ENCODE measurements around the gene PLXNA4.

DNA sequence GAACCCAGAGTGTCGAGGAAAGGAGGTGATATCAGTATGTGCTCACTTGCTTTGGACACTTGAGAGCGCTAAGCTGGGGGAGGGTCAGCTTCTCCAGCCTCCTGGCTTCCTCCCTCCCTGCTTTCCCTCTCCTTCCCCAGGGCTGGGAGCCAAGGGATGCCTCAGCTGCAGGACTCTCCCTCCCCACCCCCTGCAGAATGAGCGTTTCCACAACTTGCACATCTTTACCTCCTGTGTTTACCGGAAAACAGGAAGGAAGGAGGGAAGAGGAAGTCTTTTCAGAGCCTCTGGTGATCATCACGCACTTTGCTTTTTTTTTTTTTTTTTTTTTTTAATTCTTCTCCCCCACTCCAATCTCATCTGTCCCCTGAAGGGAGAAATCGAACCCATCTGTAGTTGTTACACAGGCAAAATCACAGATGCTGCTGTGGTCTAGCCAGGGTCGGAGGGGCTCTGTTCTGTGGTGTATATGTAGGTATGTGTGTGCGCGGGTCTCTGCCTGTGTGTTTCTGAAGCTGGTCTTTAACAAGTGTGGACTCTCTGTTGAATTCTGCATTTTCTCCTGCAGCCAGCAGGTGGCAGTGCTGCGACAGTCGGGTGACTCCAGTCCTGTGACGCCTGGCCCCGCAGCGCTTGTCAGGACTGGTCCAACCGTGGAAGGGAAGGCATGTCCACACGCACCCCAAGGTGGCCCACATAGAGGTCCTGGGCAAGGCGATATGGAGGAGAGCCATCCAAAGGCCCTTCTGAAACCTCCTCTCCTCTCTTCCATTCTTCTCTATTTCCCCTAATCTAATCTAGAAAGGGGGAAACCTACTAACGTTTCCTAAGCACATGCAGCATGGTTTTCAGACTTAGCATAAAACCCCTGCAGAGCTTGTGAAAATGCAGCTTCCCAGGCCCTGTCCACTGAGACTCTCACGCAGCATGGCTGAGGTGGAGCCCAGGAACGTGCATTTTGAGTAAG is 257.6 kb downstream of the PLXNA4 start:
- TF ChIP-seq, protein P1, sequence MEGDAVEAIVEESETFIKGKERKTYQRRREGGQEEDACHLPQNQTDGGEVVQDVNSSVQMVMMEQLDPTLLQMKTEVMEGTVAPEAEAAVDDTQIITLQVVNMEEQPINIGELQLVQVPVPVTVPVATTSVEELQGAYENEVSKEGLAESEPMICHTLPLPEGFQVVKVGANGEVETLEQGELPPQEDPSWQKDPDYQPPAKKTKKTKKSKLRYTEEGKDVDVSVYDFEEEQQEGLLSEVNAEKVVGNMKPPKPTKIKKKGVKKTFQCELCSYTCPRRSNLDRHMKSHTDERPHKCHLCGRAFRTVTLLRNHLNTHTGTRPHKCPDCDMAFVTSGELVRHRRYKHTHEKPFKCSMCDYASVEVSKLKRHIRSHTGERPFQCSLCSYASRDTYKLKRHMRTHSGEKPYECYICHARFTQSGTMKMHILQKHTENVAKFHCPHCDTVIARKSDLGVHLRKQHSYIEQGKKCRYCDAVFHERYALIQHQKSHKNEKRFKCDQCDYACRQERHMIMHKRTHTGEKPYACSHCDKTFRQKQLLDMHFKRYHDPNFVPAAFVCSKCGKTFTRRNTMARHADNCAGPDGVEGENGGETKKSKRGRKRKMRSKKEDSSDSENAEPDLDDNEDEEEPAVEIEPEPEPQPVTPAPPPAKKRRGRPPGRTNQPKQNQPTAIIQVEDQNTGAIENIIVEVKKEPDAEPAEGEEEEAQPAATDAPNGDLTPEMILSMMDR (IDR thresholded peaks at IDR 0.05) = peak in 5 of 7 experiments; percentile 82 to 91 (median 85)
- TF ChIP-seq POLR2A (IDR thresholded peaks at IDR 0.05) = no peak
- TF ChIP-seq POLR2AphosphoS5 (IDR thresholded peaks at IDR 0.05) = no peak
- no peak for TF ChIP-seq EP300 (IDR thresholded peaks at IDR 0.05)

All from stomach (tissue), 4 donors.